H9 (cell line): ENCODE results near the gene CRISPLD2. TPM values are rescaled to one million over a fixed set of nuclear protein-coding genes. Genes with fewer than 3 reads are reported as not detected.

Source experiments
- DNase-seq: peaks from one replicate; pipeline ENCODE4 v3.0.0-alpha.2; 2017
- H2AFZ ChIP-seq: one replicate; pipeline ENCODE4 v1.6.1; 2013; ENCODE audit warnings: mild to moderate bottlenecking, low read length, control low read depth, moderate library complexity
- H2AK5ac ChIP-seq: 2 replicates; pipeline ENCODE4 v1.6.1; 2013; ENCODE audit warnings: low read length, control low read depth, mixed read lengths; ENCODE audit not compliant: insufficient read length
- H2BK120ac ChIP-seq: one replicate; pipeline ENCODE4 v1.6.1; 2013; ENCODE audit warnings: low read depth, mild to moderate bottlenecking, low read length, control low read depth, inconsistent platforms; ENCODE audit not compliant: poor library complexity, severe bottlenecking
- H2BK12ac ChIP-seq: 2 replicates; pipeline ENCODE4 v1.6.1; 2013; ENCODE audit warnings: low read length, control low read depth, mixed read lengths, low read depth; ENCODE audit not compliant: insufficient read length
- H2BK15ac ChIP-seq: 2 replicates; pipeline ENCODE4 v1.6.1; 2013; ENCODE audit warnings: low read depth, low read length, control low read depth
- H2BK20ac ChIP-seq: one replicate; pipeline ENCODE4 v1.6.1; 2013; ENCODE audit warnings: low read depth, mild to moderate bottlenecking, low read length, control low read depth, inconsistent platforms; ENCODE audit not compliant: poor library complexity, severe bottlenecking
- H2BK5ac ChIP-seq: 2 replicates; pipeline ENCODE4 v1.6.1; 2013; ENCODE audit warnings: low read length, control low read depth, mixed read lengths; ENCODE audit not compliant: insufficient read length
- H3K14ac ChIP-seq: 2 replicates; pipeline ENCODE4 v1.6.1; 2013; ENCODE audit warnings: low read length, control low read depth; ENCODE audit not compliant: insufficient read depth
- H3K18ac ChIP-seq: 2 replicates; pipeline ENCODE4 v1.6.1; 2013; ENCODE audit warnings: low read depth, mild to moderate bottlenecking, mixed read lengths, low read length, control low read depth; ENCODE audit not compliant: insufficient read length
- H3K23ac ChIP-seq: 2 replicates; pipeline ENCODE4 v1.6.1; 2013; ENCODE audit warnings: low read length, control low read depth, mixed read lengths, low read depth; ENCODE audit not compliant: insufficient read length
- H3K23me2 ChIP-seq: 2 replicates; pipeline ENCODE4 v1.6.1; 2013; ENCODE audit warnings: low read depth, mild to moderate bottlenecking, mixed read lengths, low read length, control low read depth; ENCODE audit not compliant: insufficient read length, poor library complexity, severe bottlenecking
- H3K27ac ChIP-seq: 2 replicates; pipeline ENCODE4 v1.5.1; 2013; ENCODE audit warnings: low read length, control low read depth, mixed read lengths, low read depth; ENCODE audit not compliant: insufficient read length
- H3K27me3 ChIP-seq: 2 replicates; pipeline ENCODE4 v1.6.1; 2013; ENCODE audit warnings: low read length, control low read depth, inconsistent platforms; ENCODE audit not compliant: insufficient read depth
- H3K4ac ChIP-seq: 2 replicates; pipeline ENCODE4 v1.6.1; 2013; ENCODE audit warnings: low read depth, mild to moderate bottlenecking, control low read depth, inconsistent platforms, low read length, moderate library complexity
- H3K4me1 ChIP-seq: 2 replicates; pipeline ENCODE4 v1.6.1; 2013; ENCODE audit warnings: low read length, control low read depth, inconsistent platforms; ENCODE audit not compliant: insufficient read depth
- H3K4me2 ChIP-seq: 2 replicates; pipeline ENCODE4 v1.6.1; 2013; ENCODE audit warnings: low read length, control low read depth, mixed read lengths; ENCODE audit not compliant: insufficient read length, insufficient read depth
- H3K56ac ChIP-seq: 2 replicates; pipeline ENCODE4 v1.6.1; 2013; ENCODE audit warnings: low read depth, mild to moderate bottlenecking, mixed read lengths, low read length, control low read depth; ENCODE audit not compliant: insufficient read length
- H3K79me1 ChIP-seq: 2 replicates; pipeline ENCODE4 v1.6.1; 2013; ENCODE audit warnings: low read depth, mild to moderate bottlenecking, moderate library complexity, low read length, control low read depth, inconsistent platforms; ENCODE audit not compliant: insufficient read depth, poor library complexity, severe bottlenecking
- H3K79me2 ChIP-seq: 2 replicates; pipeline ENCODE4 v1.6.1; 2013; ENCODE audit warnings: low read length, control low read depth, inconsistent platforms; ENCODE audit not compliant: insufficient read depth
- H3K9ac ChIP-seq: 2 replicates; pipeline ENCODE4 v1.6.1; 2013; ENCODE audit warnings: low read length, control low read depth, mixed read lengths; ENCODE audit not compliant: insufficient read length; ENCODE audit errors: extremely low read depth
- H3K9me3 ChIP-seq: one replicate; pipeline ENCODE4 v1.6.1; 2013; ENCODE audit warnings: low read depth, low read length, inconsistent platforms; ENCODE audit not compliant: control insufficient read depth
- H3T11ph ChIP-seq: one replicate; pipeline ENCODE4 v1.6.1; 2013; ENCODE audit warnings: mild to moderate bottlenecking, low read length, control low read depth, inconsistent platforms
- H4K20me1 ChIP-seq: one replicate; pipeline ENCODE4 v1.6.1; 2013; ENCODE audit not compliant: control insufficient read depth, insufficient read length, insufficient read depth
- H4K5ac ChIP-seq: 2 replicates; pipeline ENCODE4 v1.6.1; 2013; ENCODE audit warnings: low read depth, mild to moderate bottlenecking, mixed read lengths, low read length, control low read depth; ENCODE audit not compliant: insufficient read length
- H4K8ac ChIP-seq: replicated peaks from 2 replicates; pipeline ENCODE4 v1.6.1; 2013; ENCODE audit warnings: low read length, control low read depth, mixed read lengths, low read depth; ENCODE audit not compliant: insufficient read length
- H4K91ac ChIP-seq: 2 replicates; pipeline ENCODE4 v1.6.1; 2013; ENCODE audit warnings: low read depth, mild to moderate bottlenecking, moderate library complexity, mixed read lengths, low read length, control low read depth; ENCODE audit not compliant: insufficient read length
- H3K27ac Mint-ChIP-seq, 3 experiments: 2 replicates in 2 of 3; 3 replicates in 1 of 3; pipeline ENCODE4 v1.8.0; 2020 to 2021; ENCODE audit warnings: mixed read lengths in 3 of 3, mild to moderate bottlenecking in 1 of 3, moderate library complexity in 1 of 3
- H3K27me3 Mint-ChIP-seq: 2 replicates; pipeline ENCODE4 v1.8.0; 2021; ENCODE audit warnings: low read depth, mild to moderate bottlenecking, moderate library complexity, mixed read lengths
- H3K36me3 Mint-ChIP-seq, 3 experiments: 2 replicates in 2 of 3; 3 replicates in 1 of 3; pipeline ENCODE4 v1.8.0; 2020 to 2021; ENCODE audit warnings: low read depth in 3 of 3, mixed read lengths in 3 of 3; ENCODE audit not compliant: insufficient read depth in 1 of 3
- H3K4me1 Mint-ChIP-seq, 2 experiments: 2 replicates each; pipeline ENCODE4 v1.8.0; 2020; ENCODE audit warnings: mixed read lengths in 2 of 2
- H3K4me3 Mint-ChIP-seq, 2 experiments: 2 replicates in 1 of 2; 3 replicates in 1 of 2; pipeline ENCODE4 v1.8.0; 2020 to 2021; ENCODE audit warnings: mild to moderate bottlenecking in 2 of 2, mixed read lengths in 2 of 2, moderate library complexity in 1 of 2
- H3K9me3 Mint-ChIP-seq, 2 experiments: 2 replicates in 1 of 2; 3 replicates in 1 of 2; pipeline ENCODE4 v1.8.0; 2020; ENCODE audit warnings: mild to moderate bottlenecking in 2 of 2, mixed read lengths in 2 of 2, moderate library complexity in 1 of 2
- WGBS: extraction: QIAGEN DNeasy Blood & Tissue Kit; methylation state at CpG from one replicate; pipeline ENCODE4 v1.1.7; 2013; ENCODE audit warnings: missing lambda C conversion rate, low lambda C conversion rate, mixed read lengths; ENCODE audit not compliant: insufficient read length; ENCODE audit errors: extremely low coverage; 5-methylcytosine and 5-hydroxymethylcytosine counted together
- total RNA-seq: library from RNA; stranded (reverse); gene quantifications from 2 replicates; pipeline ENCODE4 v1.2.1, GENCODE V29; 2021
- TF ChIP-seq, protein P1 (sequence below): fragments of 200-600 bp; sonication (generic); conservative IDR thresholded peaks from 3 replicates; pipeline ENCODE4 v1.8.0; 2021; ENCODE audit warnings: antibody characterized with exemption, mild to moderate bottlenecking

CRISPLD2 gene
- total RNA-seq, 1 experiment from 2014 or later, result 2.3 TPM

DNA sequence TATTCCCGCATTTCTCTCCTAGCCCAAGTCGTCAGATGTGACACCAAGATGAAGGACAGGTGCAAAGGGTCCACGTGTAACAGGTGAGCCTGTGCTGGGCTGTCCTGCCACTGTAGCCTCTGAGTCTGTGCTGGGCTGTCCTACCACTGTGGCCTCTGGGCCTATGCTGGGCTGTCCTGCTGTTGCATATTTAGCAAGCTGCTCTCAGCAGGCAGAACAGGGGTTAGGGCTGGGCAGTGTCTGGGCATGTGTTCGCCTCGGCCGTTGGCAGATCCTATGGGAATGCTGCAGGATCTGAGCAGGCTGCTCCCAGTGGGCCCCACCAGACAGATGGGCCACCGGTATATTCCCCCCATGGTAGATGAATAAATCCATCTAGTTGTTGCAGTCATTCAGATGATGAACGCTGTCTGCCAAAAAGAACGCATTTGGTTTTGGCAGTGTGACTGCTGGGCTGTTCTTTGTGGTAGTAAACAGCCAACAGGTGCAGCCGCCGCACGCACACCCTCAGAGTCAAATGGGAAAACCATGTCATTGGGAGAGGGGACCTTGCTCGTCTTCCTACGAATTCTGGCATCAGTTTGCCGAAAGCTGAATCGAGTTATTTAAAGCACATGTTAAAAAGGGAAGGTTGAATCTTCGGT lies 49.2 kb downstream of the CRISPLD2 start:
- no peak overlapping the region for H4K8ac ChIP-seq
- no peak overlapping the region for H3K56ac ChIP-seq
- H3K79me2 ChIP-seq, result no peaks in the 10 kb centered on the region
- H4K5ac ChIP-seq, result no peak overlapping the region
- no peaks in the 10 kb centered on the region for H3K79me1 ChIP-seq
- no peak overlapping the region for H2AK5ac ChIP-seq
- no peak overlapping the region for H2BK15ac ChIP-seq
- no peak overlapping the region for H3K4me2 ChIP-seq
- no peak overlapping the region for H2BK5ac ChIP-seq
- no peaks in the 10 kb centered on the region for H3K4me1 ChIP-seq
- no peak overlapping the region for H2AFZ ChIP-seq
- H3K9me3 Mint-ChIP-seq, result no peaks in the 10 kb centered on the region
- no peak overlapping the region for H3K27ac ChIP-seq
- no peak for DNase-seq
- no peaks in the 10 kb centered on the region for H4K20me1 ChIP-seq
- peaks cover 5 to 11% of the 10 kb centered on the region in 2 experiments; a peak in 2 of 4 replicates for H3K4me1 Mint-ChIP-seq
- peaks cover 0 to 2% (median under 1%) of the 10 kb centered on the region in 3 experiments; a peak in 4 of 7 replicates for H3K36me3 Mint-ChIP-seq
- H3K9ac ChIP-seq, result no peak overlapping the region
- no peak overlapping the region for H3K27ac Mint-ChIP-seq
- no peaks in the 10 kb centered on the region for H3K9me3 ChIP-seq
- WGBS, result no CpG with 5 or more reads among the region's 17 CpGs
- no peaks in the 10 kb centered on the region for H3K23me2 ChIP-seq
- no peak overlapping the region for H3K18ac ChIP-seq
- no peaks in the 10 kb centered on the region for H3K27me3 Mint-ChIP-seq
- no peak overlapping the region for H3K23ac ChIP-seq
- H4K91ac ChIP-seq, result no peak overlapping the region
- H2BK120ac ChIP-seq, result no peak overlapping the region
- TF ChIP-seq, protein P1, sequence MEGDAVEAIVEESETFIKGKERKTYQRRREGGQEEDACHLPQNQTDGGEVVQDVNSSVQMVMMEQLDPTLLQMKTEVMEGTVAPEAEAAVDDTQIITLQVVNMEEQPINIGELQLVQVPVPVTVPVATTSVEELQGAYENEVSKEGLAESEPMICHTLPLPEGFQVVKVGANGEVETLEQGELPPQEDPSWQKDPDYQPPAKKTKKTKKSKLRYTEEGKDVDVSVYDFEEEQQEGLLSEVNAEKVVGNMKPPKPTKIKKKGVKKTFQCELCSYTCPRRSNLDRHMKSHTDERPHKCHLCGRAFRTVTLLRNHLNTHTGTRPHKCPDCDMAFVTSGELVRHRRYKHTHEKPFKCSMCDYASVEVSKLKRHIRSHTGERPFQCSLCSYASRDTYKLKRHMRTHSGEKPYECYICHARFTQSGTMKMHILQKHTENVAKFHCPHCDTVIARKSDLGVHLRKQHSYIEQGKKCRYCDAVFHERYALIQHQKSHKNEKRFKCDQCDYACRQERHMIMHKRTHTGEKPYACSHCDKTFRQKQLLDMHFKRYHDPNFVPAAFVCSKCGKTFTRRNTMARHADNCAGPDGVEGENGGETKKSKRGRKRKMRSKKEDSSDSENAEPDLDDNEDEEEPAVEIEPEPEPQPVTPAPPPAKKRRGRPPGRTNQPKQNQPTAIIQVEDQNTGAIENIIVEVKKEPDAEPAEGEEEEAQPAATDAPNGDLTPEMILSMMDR, result no peak
- no peak overlapping the region for H2BK20ac ChIP-seq
- H2BK12ac ChIP-seq, result no peak overlapping the region
- H3T11ph ChIP-seq, result no peak overlapping the region
- no peaks in the 10 kb centered on the region for H3K27me3 ChIP-seq
- H3K14ac ChIP-seq, result no peak overlapping the region
- no peak overlapping the region for H3K4me3 Mint-ChIP-seq
- H3K4ac ChIP-seq, result no peak overlapping the region
